ENCODE data around the gene PTTG1IP. TPM values are rescaled to one million over a fixed set of nuclear protein-coding genes. Genes with fewer than 3 reads are reported as not detected.

PTTG1IP gene
- total RNA-seq, 6 experiments from 2014 or later: 54.3 to 195 (median 140) TPM

DNA sequence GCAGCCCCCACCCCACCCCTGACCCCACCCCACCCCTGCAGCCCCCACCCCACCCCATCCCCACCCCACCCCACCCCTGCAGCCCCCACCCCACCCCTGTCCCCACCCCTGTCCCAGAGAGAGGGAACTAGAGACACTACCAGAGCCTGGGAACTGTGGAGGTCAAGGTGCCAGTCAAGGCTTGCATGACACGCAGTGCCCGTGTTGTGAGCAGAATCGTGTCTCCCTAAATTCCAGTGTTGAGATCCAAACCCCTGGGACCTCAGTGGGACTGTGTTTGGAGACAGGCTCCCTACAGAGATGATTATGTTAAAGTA lies 37.2 kb downstream of the PTTG1IP start:
- Histone ChIP-seq H3K4me1 (no peaks in the 10 kb centered on the region), H3K4me3 (no peak overlapping the region), H3K27ac (no peak overlapping the region), H3K27me3 (no peaks in the 10 kb centered on the region), H3K36me3 (no peaks in the 10 kb centered on the region), H3K9me3 (no peaks in the 10 kb centered on the region)
- intact Hi-C loops (cut with DNase I): no loop called here
- ATAC-seq (no peak), DNase-seq (no peak)
- TF ChIP-seq, protein P1, sequence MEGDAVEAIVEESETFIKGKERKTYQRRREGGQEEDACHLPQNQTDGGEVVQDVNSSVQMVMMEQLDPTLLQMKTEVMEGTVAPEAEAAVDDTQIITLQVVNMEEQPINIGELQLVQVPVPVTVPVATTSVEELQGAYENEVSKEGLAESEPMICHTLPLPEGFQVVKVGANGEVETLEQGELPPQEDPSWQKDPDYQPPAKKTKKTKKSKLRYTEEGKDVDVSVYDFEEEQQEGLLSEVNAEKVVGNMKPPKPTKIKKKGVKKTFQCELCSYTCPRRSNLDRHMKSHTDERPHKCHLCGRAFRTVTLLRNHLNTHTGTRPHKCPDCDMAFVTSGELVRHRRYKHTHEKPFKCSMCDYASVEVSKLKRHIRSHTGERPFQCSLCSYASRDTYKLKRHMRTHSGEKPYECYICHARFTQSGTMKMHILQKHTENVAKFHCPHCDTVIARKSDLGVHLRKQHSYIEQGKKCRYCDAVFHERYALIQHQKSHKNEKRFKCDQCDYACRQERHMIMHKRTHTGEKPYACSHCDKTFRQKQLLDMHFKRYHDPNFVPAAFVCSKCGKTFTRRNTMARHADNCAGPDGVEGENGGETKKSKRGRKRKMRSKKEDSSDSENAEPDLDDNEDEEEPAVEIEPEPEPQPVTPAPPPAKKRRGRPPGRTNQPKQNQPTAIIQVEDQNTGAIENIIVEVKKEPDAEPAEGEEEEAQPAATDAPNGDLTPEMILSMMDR (IDR thresholded peaks at IDR 0.05): no peak
- TF ChIP-seq POLR2A (IDR thresholded peaks at IDR 0.05): no peak
- WGBS (ENCODE audit: insufficient coverage, low coverage, low lambda C conversion rate, missing lambda C conversion rate): 37% methylated on average over 3 of the region's 3 CpGs

DNA sequence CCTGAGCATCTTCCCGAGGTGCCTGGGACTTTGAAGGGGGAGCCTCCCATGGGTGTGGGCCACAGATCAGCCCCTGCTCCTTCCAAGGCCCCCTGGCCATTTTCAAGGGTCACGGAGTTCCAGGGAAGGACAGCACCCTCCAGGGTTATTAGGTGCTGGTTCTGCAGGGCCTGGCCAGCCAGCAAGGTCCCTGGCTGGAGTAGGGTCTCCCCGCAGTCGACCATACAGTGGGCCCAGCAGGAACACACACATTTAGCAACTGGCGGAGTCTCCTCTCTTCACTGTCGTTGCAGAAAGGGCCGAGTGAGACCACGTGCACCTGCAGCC lies 37.9 kb downstream of the PTTG1IP start:
- Histone ChIP-seq H3K27me3 (no peaks in the 10 kb centered on the region), H3K27ac (no peak overlapping the region), H3K9me3 (no peaks in the 10 kb centered on the region), H3K4me1 (no peaks in the 10 kb centered on the region), H3K4me3 (no peak overlapping the region), H3K36me3 (no peaks in the 10 kb centered on the region)
- ATAC-seq (no peak), DNase-seq (peak in 1 of 3 donors; percentile 15)
- TF ChIP-seq POLR2A (IDR thresholded peaks at IDR 0.05): no peak
- TF ChIP-seq, protein P1 (IDR thresholded peaks at IDR 0.05): no peak
- intact Hi-C loops (cut with DNase I): no loop called here
- no CpG with 5 or more reads among the region's 8 CpGs for WGBS (ENCODE audit: insufficient coverage, low coverage, low lambda C conversion rate, missing lambda C conversion rate)

- ATAC-seq: no peak
- Histone ChIP-seq H3K27ac (no peak overlapping the region), H3K36me3 (no peaks in the 10 kb centered on the region), H3K27me3 (no peaks in the 10 kb centered on the region), H3K4me1 (no peaks in the 10 kb centered on the region), H3K9me3 (no peaks in the 10 kb centered on the region), H3K4me3 (no peak overlapping the region)
- intact Hi-C loops (cut with DNase I): no loop called here
- WGBS (ENCODE audit: insufficient coverage, low coverage, low lambda C conversion rate, missing lambda C conversion rate): 63% methylated on average over 4 of the region's 29 CpGs
- peak in 1 of 3 donors; percentile 42 for DNase-seq
- TF ChIP-seq POLR2A (IDR thresholded peaks at IDR 0.05): no peak
- TF ChIP-seq, protein P1 (IDR thresholded peaks at IDR 0.05): no peak
Measured at GRCh38 chr21:44834951-44835646, 38.4 kb downstream of the PTTG1IP start.

GRCh38 chr21:44834231-44834950 lies 39.1 kb downstream of the PTTG1IP start:
- intact Hi-C loops (cut with DNase I): no loop called here
- no peak for ATAC-seq
- DNase-seq: peak in 1 of 3 donors; percentile 36
- no peaks in the 10 kb centered on the region for H3K36me3 ChIP-seq
- no peak for TF ChIP-seq POLR2A (IDR thresholded peaks at IDR 0.05)
- TF ChIP-seq, protein P1 (IDR thresholded peaks at IDR 0.05): no peak
- H3K4me1 ChIP-seq: no peaks in the 10 kb centered on the region
- H3K4me3 ChIP-seq: no peak overlapping the region
- WGBS (ENCODE audit: insufficient coverage, low coverage, low lambda C conversion rate, missing lambda C conversion rate): 71% methylated on average over 14 of the region's 26 CpGs
- no peak overlapping the region for H3K27ac ChIP-seq
- no peaks in the 10 kb centered on the region for H3K27me3 ChIP-seq
- no peaks in the 10 kb centered on the region for H3K9me3 ChIP-seq
